Embryonic facial prominence (tissue), 1 donor: Measurements from ENCODE around the gene PPM1L.
"Not testable (repeated sequence)": the region's sequence is repeated elsewhere in the genome, so short reads cannot be mapped to it uniquely, and the experiment has no call there.

Experiments
- DNase-seq: peaks from one replicate; pipeline ENCODE4 v3.0.0-alpha.2; 2016; ENCODE audit errors: extremely low spot score

PPM1L gene

GRCh38 chr3:160755776-160756304, at the start of gene PPM1L:
PPM1L (plus strand) TSS chr3:160756231.
- peak; percentile 11 for DNase-seq

GRCh38 chr3:160707187-160707794, 48.7 kb upstream of the PPM1L start:
- DNase-seq, result peak; percentile 36

GRCh38 chr3:160709477-160710182, 46.4 kb upstream of the PPM1L start:
- DNase-seq, result no peak

- not testable (repeated sequence) for DNase-seq
These were observed 42.9 kb upstream of the PPM1L start for GRCh38 chr3:160713144-160713543.

DNA sequence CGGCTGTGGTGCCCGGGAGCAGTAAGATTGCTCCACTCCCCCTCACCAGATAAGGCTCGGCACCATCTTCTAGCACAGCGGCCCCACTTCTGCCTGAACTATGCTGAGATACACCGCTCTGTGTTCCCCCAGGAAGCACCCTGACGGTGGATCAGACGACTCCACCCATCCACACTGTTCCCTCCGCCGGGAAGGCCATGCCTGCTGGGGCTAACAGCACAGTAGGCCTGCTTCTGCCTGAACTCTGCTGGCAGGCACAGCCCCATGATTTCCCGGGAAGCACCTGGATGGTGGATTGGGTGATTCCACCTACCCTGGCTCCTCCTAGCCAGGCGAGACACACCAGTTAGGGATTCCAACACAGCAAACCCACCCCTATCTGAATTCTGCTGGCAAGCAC, 36.3 kb upstream of the PPM1L start:
- no peak for DNase-seq

GRCh38 chr3:160720123-160720746, 35.8 kb upstream of the PPM1L start:
- no peak for DNase-seq

DNA sequence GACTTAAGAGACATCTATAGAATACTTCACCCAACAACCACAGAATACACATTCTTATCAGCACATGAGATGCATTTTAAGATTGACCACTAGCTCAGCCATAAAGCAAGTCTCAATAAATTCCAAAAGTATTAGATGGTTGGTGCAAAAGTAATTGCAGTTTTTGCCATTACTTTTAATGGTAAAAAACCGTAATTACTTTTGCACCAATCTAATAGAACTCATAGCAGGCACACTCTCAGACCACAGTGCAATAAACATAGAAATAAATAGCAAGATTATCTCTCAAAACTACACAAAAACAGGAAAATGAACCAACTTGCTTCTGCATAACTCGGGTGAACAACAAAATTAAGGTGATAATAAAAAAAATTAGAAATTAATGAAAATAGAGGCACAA, 33.7 kb upstream of the PPM1L start:
- DNase-seq, result no peak

- DNase-seq, result no peak
These were observed 30.7 kb upstream of the PPM1L start for GRCh38 chr3:160725338-160725737.

- DNase-seq, result no peak
These were observed 20.2 kb upstream of the PPM1L start for GRCh38 chr3:160735826-160736225.

GRCh38 chr3:160738048-160738447, 18.0 kb upstream of the PPM1L start:
- no peak for DNase-seq

GRCh38 chr3:160739079-160739478, 17.0 kb upstream of the PPM1L start:
- DNase-seq, result no peak

- DNase-seq, result no peak
These were observed 9.1 kb upstream of the PPM1L start for GRCh38 chr3:160746976-160747375.

DNA sequence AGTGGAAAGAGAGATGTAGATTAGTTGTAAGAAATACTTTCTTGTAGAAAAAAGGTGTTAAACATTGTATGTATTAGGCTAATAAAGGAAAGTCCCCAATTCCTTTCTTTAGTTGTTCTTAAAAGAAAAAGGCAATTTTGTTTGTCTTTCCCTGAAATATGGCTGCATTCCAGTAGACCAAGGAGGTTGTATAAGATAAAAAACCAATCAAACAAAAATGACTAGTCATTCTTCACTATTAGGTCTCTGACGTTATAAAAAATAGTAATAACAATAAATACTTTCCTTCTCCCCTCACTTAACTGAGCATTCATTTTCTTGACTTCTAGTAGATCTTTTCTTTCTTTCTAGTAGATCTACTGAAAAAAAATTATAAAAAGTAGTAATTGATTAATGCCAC, 8.6 kb upstream of the PPM1L start:
- DNase-seq, result no peak

- DNase-seq, result no peak
These were observed 7.8 kb upstream of the PPM1L start for GRCh38 chr3:160748231-160748630.

GRCh38 chr3:160748787-160749186, 7.2 kb upstream of the PPM1L start:
- DNase-seq, result no peak

- no peak for DNase-seq
These were observed 2.1 kb upstream of the PPM1L start for GRCh38 chr3:160753953-160754352.

- DNase-seq, result peak; percentile 24
These were observed 1.6 kb upstream of the PPM1L start for GRCh38 chr3:160754371-160754854.

GRCh38 chr3:160754855-160755747, 930 bp upstream of the PPM1L start:
- DNase-seq, result peak; percentile 84

GRCh38 chr3:160757233-160758106, 1.4 kb downstream of the PPM1L start:
- DNase-seq, result no peak

DNA sequence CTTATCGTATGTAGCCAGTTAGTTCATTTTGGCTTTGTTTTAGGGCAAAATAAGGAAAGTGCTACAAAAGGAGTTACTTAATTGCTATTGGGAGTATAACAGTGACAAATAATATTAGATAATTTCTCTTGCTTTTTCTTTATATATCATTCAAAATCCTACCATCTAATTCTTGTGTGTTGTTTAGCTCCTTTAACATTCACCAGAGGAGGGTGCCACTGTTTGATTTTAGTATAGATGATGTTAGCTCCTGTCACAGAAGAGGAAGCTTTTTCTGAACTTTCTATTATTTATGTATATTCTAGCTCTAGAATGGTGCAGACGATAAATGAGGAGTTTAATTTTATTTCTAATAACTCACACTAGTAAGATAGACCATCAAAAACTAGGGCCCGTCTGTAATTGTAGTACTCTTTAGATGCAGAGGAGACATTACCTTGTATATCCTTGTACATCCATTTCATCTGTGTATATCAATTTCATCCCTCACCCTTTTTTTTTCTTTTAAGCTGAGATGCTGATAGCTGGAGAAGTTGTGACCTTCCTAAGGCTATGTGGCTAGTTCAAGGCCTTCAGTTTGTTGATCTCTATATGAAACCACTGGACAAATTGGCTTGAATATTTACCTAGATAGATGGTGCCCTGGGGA, 3.0 kb downstream of the PPM1L start:
- no peak for DNase-seq
